ENCODE measurements around the gene KBTBD6. TPM values are rescaled to one million over a fixed set of nuclear protein-coding genes. Genes with fewer than 3 reads are reported as not detected.

KBTBD6 gene
- total RNA-seq, 4 donors from 2014 or later, result 3.6 to 5.9 (median 4.9) TPM

DNA sequence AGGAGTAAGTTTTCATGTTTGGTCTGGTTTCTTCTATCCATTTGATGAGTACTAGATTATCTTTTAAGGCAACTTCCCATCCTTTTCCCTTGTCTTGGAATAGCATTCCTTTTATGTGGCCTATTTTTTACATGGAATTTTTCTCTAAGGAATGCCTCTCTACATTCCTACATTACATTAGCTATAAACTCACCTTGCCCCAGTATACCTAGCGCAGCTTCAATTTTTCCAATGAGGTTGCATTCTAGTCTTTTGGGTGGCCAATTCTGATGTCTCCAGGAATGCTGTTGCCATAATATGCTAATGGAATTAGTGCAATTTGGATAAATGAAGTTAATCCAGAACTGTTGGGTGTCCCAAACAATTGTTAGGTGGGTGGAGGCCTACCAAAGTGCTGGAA is 33.8 kb downstream of the KBTBD6 start:
- TF ChIP-seq, protein P1, sequence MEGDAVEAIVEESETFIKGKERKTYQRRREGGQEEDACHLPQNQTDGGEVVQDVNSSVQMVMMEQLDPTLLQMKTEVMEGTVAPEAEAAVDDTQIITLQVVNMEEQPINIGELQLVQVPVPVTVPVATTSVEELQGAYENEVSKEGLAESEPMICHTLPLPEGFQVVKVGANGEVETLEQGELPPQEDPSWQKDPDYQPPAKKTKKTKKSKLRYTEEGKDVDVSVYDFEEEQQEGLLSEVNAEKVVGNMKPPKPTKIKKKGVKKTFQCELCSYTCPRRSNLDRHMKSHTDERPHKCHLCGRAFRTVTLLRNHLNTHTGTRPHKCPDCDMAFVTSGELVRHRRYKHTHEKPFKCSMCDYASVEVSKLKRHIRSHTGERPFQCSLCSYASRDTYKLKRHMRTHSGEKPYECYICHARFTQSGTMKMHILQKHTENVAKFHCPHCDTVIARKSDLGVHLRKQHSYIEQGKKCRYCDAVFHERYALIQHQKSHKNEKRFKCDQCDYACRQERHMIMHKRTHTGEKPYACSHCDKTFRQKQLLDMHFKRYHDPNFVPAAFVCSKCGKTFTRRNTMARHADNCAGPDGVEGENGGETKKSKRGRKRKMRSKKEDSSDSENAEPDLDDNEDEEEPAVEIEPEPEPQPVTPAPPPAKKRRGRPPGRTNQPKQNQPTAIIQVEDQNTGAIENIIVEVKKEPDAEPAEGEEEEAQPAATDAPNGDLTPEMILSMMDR (IDR thresholded peaks at IDR 0.05; ENCODE audit: low read depth), result no peak

GRCh38 chr13:41085961-41086585 is 46.5 kb downstream of the KBTBD6 start:
- TF ChIP-seq, protein P1 (IDR thresholded peaks at IDR 0.05; ENCODE audit: low read depth), result no peak

DNA sequence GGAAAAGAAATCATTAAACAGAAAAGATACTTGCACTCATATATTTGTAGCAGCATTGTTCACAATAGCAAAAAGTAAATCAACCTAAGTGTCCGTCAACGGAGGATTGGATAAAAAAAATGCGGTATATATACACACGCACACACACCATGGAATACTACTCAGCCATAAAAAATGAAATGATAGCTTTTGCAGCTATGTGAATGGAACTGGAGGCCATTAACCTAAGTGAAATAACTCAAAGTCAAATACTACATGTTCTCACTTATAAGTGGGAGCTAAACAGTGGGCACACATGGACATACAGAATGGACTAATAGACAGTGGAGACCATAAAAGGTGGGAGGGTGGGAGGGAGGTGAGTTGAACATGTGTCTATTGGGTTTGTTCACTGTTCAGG is 52.9 kb downstream of the KBTBD6 start:
- TF ChIP-seq, protein P1 (IDR thresholded peaks at IDR 0.05; ENCODE audit: low read depth), result no peak

Small RNA genes lying within 50 kb of the gene (small RNA-seq; reads per million reads assigned to genes)
- gene MIR3168 (not detected), gene RN7SL597P (not detected)

Other genes with a start within 250 kb of the KBTBD6 start
- gene ELF1, start 113.5 kb downstream of the KBTBD6 start, total RNA-seq, result 100 to 1,000 TPM in 3 of 4 donors, 10 to 100 TPM in 1; 68.6 to 109 (median 102) TPM
- 10 to 100 TPM in 3 of 4 donors, 1 to 10 TPM in 1; 9.7 to 24.6 (median 17.4) TPM for gene WBP4, start 71.3 kb downstream of the KBTBD6 start, total RNA-seq
- gene KBTBD7, start 61.8 kb upstream of the KBTBD6 start, total RNA-seq, result 1 to 10 TPM; 5.8 to 7.0 (median 6.2) TPM
- gene MTRF1, start 130.8 kb upstream of the KBTBD6 start, total RNA-seq, result 10 to 100 TPM; 10.7 to 13.1 (median 11.6) TPM
- 10 to 100 TPM; 15.0 to 26.1 (median 18.5) TPM for gene NAA16, start 178.5 kb upstream of the KBTBD6 start, total RNA-seq